ENCODE results near the gene MAGEF1.

DNA sequence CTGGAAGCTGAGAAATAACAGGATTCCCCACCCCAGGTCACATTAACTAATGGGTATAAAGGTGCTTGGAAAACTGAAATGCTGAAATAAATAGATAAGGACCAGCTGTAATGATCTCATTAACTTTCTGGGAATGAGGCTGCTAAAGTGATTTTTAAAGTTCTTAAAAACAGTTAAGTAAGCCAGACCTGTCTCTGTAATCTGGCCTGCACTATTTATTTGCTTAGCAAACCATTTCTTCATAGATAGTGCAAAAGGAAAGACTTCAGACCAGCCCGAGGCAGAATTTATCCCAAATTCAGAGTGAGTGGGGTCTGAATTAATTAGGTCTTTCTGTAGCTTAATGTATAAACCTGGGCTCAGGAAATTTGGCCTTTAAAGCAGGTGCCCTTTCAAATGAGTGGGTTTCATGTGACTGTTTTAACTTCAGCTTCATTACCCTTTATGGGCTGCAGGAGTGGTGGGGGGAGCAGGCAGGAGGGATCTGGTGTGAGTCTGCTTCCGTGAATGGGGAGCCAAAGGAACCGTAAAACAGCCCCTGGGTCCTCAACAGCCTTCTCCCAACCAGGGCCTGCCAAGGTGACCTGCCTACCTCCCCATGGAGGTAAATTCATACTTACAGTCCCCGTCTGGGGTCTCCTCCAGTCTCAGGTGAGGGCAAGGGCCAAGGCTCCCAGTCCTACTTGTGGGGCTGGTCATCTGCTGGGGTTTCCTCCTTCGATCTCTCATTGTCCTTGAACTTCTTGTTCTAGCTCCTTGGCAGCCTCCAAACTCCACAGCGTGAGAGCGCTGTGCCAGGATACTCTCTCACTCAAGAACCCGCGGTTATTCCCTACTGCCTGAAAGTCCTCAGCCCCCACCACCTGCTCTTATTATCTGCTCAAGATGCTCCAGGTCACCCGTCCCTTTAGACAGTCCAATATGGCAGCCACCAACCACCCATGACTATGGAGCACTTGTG is 31.2 kb downstream of the MAGEF1 start:
- no peak for TF ChIP-seq CTCF (IDR thresholded peaks at IDR 0.05; ENCODE audit: extremely low read depth in 1 of 2, insufficient read depth in 1 of 2, low read depth in 1 of 2, low read length in 2 of 2)
- no peak for TF ChIP-seq POLR2A (IDR thresholded peaks at IDR 0.05; ENCODE audit: low read depth, low read length)
- no peak for TF ChIP-seq POLR2AphosphoS5 (IDR thresholded peaks at IDR 0.05; ENCODE audit: insufficient read depth, low read depth, low read length)
- no peak for TF ChIP-seq MYC (IDR thresholded peaks at IDR 0.05; ENCODE audit: low read depth, low read length)
- TF ChIP-seq MAX (IDR thresholded peaks at IDR 0.05; ENCODE audit: insufficient read depth, insufficient read length), result no peak
- no peak for TF ChIP-seq EZH2 (IDR thresholded peaks at IDR 0.05; ENCODE audit: borderline replicate concordance, low read depth, low read length, severe bottlenecking)
- TF ChIP-seq FOS (IDR thresholded peaks at IDR 0.05; ENCODE audit: borderline replicate concordance, insufficient read depth, low read length), result no peak

All from endothelial cell of umbilical vein (primary cell).